GM19324 (cell line): ENCODE results near the gene GSTM3.

Experiments used
- ATAC-seq: cut with Tn5 transposase; IDR thresholded peaks from one replicate; pipeline ENCODE4 v1.9.1; 2021; ENCODE audit warnings: mild to moderate bottlenecking, moderate library complexity; ENCODE audit not compliant: unreplicated experiment, low FRiP score

Gene GSTM3

GRCh38 chr1:109740615-109741373, at the start of gene GSTM3:
GSTM3 (minus strand) TSS chr1:109741038; CDS start chr1:109740287, 751 bp downstream.
- ATAC-seq, result no peak

GRCh38 chr1:109790329-109790728, 49.5 kb upstream of the GSTM3 start:
- no peak for ATAC-seq

- no peak for ATAC-seq
Measured at GRCh38 chr1:109789551-109790180, 48.8 kb upstream of the GSTM3 start.

GRCh38 chr1:109788695-109789521, 48.1 kb upstream of the GSTM3 start:
- no peak for ATAC-seq

GRCh38 chr1:109787845-109788601, 47.2 kb upstream of the GSTM3 start:
- ATAC-seq, result no peak

GRCh38 chr1:109787211-109787844, 46.5 kb upstream of the GSTM3 start:
- ATAC-seq, result no peak

- no peak for ATAC-seq
Measured at GRCh38 chr1:109786531-109787021, 45.7 kb upstream of the GSTM3 start.

GRCh38 chr1:109786112-109786480, 45.3 kb upstream of the GSTM3 start:
- no peak for ATAC-seq

- no peak for ATAC-seq
Measured at GRCh38 chr1:109785446-109786111, 44.7 kb upstream of the GSTM3 start.

GRCh38 chr1:109784551-109785252, 43.9 kb upstream of the GSTM3 start:
- no peak for ATAC-seq

- no peak for ATAC-seq
Measured at GRCh38 chr1:109783436-109783835, 42.6 kb upstream of the GSTM3 start.

- no peak for ATAC-seq
Measured at GRCh38 chr1:109782927-109783326, 42.1 kb upstream of the GSTM3 start.

- no peak for ATAC-seq
Measured at GRCh38 chr1:109782514-109782913, 41.7 kb upstream of the GSTM3 start.

GRCh38 chr1:109781806-109782205, 41.0 kb upstream of the GSTM3 start:
- ATAC-seq, result no peak

- no peak for ATAC-seq
Measured at GRCh38 chr1:109780982-109781381, 40.1 kb upstream of the GSTM3 start.

- ATAC-seq, result no peak
Measured at GRCh38 chr1:109777980-109778625, 37.3 kb upstream of the GSTM3 start.

GRCh38 chr1:109777436-109777835, 36.6 kb upstream of the GSTM3 start:
- no peak for ATAC-seq

GRCh38 chr1:109776911-109777310, 36.1 kb upstream of the GSTM3 start:
- ATAC-seq, result no peak
